CD4-positive, alpha-beta T cell treated with Interleukin-10 for 1 hour (primary cell): Measurements from ENCODE around the gene RILPL1.
"Not testable (repeated sequence)": the region's sequence is repeated elsewhere in the genome, so short reads cannot be mapped to it uniquely, and the experiment has no call there.

ENCODE experiments used
- DNase-seq: peaks from one replicate; pipeline ENCODE4 v3.0.0-alpha.2; 2020

The RILPL1 gene

DNA sequence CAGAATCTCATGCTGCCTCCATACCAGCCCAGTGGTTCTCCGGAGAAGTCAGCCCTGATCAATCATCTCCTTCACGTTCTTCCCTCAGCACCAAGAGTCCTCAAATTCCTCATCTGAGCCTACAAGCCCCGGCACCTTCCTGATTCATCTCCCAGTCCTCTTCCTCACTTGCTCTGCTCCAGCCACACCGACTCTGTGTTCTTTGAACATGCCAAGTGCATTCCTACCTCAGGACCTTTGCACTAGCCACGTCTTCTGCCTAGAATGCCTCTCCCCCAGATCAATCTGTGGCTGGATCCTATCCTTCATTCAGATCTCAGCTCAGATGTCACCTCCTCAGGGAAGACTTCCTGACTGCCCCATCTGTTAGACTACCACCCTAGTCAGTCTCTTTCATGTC, 4.7 kb downstream of the RILPL1 start:
- DNase-seq = no peak

DNA sequence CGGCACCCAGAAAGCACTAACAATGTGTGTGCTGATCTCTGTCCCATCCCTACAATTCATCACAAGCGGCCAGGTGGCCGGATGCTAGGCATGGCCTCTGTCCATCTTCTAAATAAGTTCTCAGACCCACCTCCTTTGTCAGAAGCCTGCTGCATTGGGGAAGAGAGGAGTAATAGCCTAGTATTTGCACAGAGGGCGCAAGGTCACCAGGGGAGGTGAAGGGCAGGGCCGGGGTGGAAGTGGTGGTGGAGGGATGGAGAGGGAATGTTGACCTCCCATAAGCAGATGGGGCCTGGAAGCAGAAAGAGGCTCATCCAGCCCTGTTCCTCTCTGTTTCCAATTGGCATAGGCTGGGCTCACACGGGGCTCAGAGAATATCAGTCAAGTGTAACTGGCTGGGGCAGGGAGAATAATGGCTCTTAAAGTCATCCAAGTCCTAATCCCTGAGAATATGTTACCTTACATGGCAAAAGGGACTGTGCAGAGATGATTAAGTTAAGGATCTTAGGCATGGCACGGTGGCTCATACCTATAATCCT, 6.9 kb downstream of the RILPL1 start:
- no peak for DNase-seq

DNA sequence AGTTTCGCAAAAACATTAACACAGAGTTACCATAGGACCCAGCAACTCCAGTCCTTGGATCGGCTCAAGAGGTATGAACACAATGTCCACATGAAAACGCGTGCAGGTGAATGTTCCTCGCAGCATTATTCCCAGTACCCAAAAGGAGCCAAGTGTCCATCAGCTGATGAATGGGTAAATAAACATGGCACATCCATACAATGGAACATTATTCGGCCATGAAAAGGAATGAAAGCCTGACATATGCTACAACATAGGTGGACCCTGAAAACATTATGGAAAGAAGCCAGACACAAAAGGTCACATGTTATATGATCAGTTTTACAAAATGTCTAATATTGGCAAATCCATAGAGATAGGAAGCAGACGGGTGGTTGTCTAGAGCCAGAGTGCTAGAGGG, 9.1 kb downstream of the RILPL1 start:
- DNase-seq = no peak

DNA sequence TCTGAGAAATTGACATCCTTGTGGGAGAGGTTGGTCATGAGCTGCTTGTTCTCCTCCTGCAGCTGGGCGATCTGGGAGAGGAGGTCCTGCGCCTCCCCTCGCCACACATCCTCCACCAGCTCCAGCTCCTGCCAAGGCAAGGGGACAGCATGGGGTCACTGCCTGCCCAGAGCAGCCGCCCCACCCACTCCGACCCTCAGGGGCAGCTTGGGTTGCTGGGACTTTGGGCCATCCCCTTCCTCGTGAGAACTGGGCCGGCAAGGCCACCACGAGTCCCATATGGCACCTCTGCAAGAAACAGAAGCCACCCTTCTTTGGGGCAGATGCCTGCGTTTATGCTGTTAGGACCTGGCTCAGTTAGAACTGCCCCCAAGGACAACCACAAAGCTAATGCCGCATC, 10.0 kb downstream of the RILPL1 start:
- DNase-seq = no peak

DNA sequence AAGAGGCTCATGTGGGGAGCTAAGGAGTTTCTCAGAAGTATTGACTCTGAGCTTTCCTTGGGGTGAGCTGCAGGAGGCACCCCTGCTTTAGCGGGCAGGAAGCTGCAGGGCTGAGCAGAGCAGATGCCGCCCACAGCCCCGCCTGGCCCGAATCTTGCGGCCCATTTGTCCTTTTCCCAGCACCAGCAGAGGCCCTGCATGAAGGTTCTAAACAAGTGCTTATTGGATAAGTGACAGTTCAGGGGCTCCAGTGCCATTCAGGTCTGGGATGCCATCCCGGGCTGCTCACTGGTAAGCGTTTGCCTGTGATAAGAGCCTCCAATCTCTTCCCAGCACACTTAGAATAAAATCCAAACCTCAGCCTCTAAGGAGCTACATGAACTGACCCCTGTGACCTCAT, 11.4 kb downstream of the RILPL1 start:
- no peak for DNase-seq

DNA sequence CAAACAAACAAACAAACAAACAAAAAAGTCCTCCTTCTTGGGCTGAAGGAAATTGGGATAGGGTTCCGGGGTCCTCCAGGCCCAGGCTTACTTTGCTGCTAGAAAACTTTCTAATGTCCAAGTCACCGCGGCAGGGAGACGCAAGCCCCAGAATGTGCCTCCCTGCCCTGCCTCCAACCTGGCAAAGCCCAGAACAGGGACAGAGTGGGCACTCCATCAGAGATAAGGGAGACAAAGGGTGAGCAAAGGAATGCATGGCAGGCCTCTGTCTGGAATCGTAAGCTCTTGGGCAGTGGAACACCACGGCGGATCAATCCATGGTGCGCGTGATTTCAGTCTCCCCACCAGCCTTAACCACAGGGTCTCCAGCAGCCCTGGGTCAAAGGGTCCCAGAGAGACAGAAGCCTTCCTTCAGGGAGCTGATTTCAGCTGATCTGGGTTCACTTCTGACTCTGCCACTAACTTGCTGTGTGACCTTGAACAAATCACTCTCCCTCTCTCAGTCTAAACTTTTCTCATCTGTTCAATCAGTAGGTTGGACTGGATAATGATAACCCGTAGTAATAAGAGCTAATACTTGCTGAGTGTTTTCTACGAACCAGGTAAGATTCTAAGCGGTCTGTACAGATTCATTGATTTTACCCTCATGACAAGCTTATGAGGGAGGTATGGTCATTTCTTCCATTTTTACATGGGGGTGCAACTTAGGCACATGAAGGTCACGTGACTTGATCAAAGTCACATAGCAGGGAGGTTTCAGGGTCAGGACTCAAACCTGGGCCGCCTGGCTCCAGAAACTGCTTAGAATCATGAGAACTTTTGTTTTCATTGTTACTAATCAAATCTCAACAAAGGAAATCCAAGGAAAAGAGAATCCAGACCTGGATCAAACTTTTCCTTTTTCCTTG, 12.7 kb downstream of the RILPL1 start:
- DNase-seq = no peak

DNA sequence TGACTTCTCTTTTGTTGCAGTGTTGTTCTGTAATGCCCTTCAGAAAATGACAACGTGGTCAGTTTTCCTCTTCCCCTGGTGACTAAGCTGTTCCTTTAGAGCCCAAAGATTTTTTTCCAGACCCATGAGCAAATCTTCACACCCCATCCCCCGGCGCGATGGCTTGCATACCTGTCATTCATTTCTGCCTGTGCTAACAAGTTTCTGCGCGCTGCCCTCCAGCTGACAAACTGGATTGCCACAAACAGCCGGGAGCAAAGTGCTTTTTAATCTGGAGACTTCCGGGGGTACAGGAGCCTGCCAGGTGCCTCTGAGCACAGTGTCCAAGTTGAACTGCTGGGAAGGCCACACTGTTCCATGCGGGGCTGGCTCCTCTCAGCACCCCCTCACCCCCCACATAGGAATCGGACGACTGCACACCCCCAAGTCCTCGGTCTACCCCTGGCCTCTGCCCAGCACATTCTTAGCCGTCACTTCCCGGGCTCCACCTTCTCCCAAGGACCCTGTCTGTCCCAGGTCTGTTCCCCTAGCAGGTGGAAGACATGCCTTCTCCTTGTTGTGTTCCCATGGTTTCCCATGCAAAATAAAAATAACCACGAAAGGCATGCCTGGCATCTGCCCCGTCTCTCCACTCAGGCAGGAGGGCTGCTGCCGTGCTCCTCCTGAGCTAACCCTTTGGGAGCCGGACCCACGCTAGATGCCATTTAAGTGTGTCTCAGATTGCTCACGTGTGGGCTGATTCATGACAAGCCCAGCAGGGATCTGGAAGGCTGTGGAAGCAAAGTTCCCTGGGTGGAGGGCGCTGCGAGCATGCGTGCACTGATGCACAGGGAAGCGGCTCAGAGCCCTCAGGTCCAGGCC, 14.1 kb downstream of the RILPL1 start:
- no peak for DNase-seq

DNA sequence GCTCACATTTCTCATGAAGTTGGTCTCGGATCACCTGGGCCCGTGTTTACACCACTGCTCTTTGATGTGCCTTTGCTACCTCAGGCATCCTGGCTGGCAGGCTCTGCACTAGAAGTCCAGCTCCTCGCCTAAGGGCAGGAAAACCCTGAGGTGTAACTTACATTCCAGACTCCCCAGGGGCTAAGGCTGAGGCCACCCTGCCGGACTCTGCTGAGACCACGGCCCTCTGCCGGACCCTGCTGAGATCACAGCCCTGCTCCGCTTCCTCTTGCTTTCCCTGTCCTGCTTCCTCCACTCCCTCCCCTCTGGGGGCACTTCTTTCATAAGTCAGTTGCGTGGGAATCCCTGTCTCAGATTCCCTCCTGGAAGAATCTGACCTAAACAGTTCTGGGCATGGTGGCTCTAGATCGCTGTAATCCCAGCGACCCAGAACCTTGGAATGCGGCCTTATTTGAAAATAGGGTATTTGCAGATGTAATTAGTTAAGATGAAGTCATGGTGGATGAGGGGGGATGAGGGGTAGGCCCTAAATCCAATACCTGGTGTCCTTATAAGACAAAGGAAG, 17.2 kb downstream of the RILPL1 start:
- no peak for DNase-seq

DNA sequence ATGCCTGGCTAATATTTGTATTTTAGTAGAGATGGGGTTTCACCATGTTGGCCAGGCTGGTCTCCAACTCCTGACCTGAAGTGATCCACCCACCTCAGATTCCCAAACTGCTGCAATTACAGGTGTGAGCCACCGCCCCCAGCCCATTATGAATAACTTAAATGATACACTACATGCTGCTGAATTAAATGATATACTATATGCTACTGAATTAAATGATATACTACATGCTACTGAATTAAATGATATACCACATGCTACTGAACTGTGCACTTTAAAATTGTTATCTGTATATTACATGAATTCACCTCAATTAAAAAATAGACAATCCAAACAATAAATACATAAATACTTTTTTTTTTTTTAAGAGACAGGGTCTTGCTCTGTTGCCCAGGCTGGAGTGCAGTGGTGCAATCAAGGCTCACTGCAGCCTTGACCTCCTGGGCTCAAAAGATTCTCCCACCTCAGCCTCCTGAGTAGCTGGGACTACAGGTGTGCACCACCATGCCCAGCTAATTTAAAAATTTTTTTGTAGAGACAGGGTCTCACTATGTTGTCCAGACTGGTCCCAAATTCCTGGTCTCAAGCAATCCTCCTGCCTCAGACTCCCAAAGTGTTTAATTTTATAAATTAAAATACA, 18.8 kb downstream of the RILPL1 start:
- DNase-seq = not testable (repeated sequence)

DNA sequence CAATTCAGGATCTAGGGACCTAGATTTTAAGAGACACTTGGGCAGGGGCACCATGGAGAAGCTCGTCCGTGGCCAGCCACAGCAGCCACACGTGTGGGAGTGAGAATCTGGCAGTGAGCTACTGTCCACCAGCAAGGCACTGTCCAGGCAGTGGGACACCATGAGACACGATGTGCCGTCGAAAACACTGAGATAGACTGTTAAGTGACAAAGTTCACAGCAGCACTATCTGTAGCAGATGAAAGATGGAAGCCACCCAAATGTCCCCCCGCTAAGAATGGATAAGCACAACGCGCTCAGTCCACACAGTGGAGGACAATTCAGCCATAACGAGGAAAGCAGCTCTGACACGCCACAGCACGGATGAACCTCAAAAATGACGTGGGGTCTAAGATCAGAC, 19.7 kb downstream of the RILPL1 start:
- DNase-seq = no peak

DNA sequence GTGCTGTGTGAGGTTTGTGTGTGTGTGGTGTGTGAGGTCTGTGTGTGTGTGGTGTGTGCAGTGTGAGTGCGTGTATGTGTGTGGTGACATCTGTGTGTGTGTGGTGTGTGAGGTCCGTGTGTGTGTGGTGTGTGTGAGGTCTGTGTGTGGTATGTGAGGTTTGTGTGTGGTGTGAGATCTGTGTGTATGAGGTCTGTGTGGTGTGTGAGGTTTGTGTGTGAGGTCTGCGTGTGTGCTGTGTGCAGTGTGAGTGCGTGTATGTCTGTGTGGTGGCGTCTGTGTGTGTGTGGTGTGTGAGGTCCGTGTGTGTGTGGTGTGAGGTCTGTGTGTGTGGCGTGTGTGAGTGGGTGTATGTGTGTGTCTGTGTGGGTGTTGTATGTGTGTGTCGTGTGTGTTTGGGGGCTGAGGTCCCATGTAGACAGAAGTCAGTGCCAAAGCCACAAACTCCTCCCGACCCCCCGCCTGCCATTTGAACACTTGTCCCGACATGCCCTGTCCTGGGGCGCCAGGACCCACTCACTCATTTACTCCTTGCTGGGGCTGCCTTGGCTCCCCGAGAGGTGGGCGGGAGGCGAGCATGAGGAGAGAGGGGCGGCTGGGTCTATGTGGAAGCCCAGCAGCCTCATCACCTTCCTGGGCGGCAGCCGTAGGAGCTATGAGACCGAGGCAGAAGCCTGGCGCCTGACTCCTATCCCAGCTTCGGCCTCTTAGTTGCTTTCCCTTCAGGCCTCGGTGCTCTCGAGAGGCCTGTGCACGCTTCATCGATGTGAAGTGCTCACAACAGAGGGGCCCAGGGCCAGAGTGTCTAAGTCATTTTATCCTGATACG, 20.5 kb downstream of the RILPL1 start:
- no peak for DNase-seq

DNA sequence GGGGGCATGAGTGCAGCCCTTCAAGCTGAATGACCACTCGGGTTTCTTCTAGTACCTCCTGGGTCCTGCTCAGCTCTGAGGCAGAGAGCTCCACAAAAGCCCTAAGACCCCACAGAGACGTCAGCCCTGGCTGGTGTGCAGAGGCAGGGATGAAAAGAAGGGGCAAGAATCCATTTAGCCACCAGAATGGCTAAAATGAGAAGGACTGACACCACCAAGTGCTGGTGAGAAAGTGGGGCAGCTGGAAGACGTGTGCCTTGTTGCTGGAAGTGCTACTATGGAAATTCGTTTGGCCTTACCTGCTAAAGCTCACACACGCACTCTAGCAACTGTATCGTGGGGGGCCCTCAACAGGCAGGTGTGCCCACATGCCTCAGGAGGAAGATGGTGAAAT, 26.7 kb downstream of the RILPL1 start:
- DNase-seq = no peak

DNA sequence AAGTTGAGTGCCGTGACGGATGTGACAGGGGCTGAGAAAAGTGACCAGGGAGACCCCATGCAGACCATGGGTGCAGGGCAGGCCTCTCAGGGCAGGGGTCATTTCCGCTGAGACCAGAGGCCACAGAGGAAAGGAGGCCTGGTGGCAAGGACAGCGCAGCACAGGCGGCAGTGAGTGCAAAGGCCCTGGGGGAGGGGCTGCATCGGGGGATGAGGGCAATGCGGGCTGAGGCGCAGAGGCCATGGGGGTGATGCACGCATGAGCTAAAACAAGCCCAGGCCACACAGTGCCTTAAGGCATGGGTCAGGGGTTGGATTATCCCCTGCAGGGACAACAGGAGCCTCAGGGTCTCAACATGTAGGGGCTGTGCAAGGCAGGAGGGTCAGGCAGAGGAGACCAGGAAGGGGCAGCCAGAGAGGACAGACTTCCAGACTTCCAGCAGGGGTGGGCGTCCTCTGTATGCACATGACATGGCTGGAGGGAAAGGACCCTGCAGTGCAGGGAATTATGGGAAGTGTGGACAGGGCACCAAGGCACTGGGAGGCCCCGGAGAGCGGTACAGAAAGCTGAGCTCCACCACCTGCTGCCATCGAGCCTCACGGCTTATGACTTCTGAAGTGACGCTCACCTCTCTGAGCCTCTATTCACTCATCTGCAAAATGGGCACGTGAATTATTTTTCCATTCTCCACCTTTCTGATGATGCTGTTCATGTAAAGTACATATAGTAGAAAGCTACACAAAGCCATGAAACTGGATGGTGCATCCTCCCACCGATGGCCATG, 27.3 kb downstream of the RILPL1 start:
- no peak for DNase-seq

DNA sequence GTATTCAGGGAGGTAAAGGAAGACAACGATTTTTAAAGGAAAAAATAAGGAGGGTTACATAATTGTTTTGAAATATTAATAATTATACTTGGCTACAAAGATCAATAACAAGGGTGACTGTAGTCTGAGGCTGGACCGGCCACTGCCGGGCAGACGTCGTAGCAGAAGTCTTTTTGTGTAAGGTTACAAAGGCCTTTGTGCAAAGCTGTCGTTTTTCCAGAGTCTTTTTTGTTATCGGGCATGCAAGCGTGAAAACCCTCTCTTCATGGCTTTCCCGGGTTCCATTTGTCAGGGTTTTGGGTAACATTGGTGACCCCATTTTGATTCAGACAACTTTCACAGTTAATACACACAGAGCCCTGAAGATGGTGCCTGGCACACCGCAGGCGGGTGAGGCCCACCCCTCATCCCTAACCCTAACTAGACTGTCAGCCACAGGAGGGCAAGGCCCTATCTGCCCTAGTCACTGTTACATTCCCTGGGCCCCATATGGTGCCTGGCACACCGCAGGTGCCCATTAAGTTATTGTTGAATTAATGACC, 31.3 kb downstream of the RILPL1 start:
- no peak for DNase-seq

DNA sequence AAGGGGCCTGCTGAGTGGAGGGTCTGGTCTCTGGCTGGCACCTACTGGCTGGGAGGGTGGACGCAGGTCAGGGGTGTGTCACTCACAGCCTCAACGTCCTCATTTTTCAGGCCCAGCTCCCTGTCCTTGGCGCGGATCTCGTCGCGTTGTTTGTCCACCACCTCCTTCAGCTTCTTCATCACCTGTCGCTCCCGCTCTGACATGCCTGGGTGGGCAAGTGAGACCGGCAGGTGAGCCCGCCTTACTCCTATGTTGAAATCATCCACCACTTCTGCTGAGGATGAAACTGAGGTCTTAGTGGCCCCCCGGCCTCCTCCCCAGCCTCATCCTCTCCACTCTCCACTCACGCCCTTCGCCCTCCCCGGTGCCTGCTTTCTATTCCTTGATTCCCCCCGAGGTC, 34.2 kb downstream of the RILPL1 start:
- no peak for DNase-seq

DNA sequence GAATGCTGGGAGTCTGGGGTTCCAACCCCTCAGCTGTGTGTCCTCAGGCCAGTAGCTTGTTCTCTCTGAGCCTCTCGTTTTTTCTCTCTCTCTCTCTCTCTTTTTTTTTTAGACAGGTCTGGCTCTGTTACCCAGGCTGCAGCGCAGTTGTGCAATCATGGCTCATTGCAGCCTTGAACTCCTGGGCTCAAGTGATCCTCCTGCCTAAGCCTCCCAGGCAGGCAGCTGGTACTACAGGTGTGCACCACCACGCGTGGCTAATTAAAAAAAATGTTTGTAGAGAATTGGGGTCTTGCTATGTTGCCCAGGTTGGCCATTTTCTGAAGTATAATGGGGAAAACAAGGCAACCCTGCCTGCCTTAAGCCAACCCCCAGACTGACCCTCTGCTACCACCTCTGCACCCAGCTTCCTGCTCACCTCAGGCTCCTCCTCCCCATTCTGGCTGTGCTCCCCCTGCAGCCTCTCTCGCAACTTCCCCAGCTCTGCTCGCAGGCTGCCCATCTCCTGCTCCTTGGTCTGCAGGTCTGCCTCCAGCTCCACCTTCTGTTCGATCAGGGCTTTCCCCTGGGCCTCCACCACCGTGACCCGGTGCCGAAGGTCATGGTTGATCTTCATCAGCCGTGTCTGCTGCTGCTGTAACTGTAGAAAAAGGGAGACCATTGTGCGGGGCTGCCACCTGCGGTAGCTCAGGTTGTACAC, 35.2 kb downstream of the RILPL1 start:
- DNase-seq = no peak

DNA sequence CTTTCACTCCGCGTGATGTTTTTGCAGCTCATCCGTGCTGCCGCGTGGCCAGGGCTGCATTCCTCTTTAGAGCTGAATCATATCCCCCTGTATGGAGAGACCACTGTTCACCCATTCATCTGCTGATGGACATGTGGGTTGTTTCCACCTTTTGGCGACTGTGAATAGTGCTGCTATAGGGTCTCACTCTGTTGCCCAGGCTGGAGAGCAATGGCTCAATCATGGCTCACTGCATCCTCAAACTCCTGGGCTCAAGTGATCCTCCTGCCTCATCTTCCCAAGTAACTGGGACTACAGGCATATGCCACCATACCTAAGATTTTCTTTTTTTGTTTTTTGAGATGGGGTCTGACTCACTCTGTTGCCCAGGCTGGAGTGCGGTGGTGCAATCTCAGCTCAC, 36.5 kb downstream of the RILPL1 start:
- no peak for DNase-seq

DNA sequence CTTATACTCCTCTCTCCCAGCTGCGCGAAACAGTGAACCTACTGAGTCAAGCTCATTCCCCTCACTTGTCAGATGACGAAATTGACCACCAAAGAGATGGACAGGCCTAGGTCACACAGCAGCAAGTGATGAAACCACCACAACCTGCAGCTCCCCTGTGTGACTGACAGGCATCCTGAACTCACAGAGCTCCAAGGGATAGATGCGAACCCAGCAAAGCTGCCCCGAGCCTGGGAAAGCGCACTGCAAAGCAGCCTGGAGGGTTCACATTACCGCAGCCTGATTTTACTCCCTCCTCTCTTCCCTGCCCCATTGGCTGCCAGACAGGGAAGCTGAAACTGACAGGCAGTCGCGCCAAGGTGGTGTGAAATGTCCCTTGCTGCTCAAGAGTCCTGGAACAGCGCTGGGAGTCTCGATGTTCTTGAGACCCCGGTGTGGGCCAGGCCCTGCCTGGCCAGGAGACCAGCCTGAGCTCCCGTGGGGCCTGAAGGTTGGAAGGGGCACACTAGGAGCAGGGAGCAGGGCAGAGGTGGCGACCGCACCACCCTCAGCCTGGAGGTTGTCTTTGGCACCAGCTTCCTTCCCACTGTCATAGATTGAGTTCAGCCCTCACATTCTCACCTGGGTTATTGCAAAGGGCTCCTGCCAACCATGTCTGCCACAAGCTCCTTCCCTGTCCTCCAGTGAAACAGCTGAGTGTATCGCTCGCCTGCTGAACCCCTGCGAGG, 39.2 kb downstream of the RILPL1 start:
- DNase-seq = no peak

DNA sequence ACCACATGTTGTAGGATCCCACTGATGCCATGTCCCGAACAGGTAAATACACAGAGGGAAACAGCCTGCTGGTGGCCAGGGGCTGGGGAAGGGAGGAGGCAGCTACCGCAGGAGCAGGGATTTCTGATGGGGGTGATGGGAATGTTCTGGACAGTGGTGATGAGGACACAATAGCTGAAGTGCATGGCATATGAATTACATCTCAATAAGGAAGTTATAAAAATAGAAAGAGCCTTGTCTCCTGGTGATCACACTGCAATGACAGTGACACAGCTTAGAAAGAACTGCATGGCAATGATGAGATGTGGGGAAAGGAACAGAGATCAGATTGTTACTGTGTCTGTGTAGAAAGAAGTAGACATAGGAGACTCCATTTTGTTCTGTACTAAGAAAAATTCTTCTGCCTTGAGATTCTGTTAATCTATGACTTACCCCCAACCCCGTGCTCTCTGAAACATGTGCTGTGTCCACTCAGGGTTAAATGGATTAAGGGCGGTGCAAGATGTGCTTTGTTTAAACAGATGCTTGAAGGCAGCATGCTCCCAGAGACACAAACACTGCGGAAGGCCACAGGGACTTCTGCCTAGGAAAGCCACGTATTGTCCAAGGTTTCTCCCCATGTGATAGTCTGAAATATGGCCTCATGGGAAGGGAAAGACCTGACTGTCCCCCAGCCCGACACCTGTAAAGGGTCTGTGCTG, 41.0 kb downstream of the RILPL1 start:
- DNase-seq = not testable (repeated sequence)
